PC-3 (cell line): Measurements from ENCODE around the gene SPATA6L.
"Not testable (repeated sequence)": the region's sequence is repeated elsewhere in the genome, so short reads cannot be mapped to it uniquely, and the experiment has no call there.

Experiments used
- CTCF ChIP-seq: fragments of 300-600 bp; sonication (generic); conservative IDR thresholded peaks from 2 replicates; pipeline ENCODE4 v1.5.1; 2017; ENCODE audit warnings: antibody characterized with exemption, low read depth, mild to moderate bottlenecking, low read length
- EZH2 ChIP-seq: fragments of 300-600 bp; sonication (generic); IDR thresholded peaks from one replicate; pipeline ENCODE4 v1.6.1; 2017; ENCODE audit warnings: antibody characterized with exemption, mild to moderate bottlenecking, low read length; ENCODE audit not compliant: unreplicated experiment
- EZH2phosphoT487 ChIP-seq: fragments of 300-600 bp; sonication (generic); IDR thresholded peaks from 2 replicates; pipeline ENCODE4 v1.6.1; 2018; ENCODE audit warnings: mild to moderate bottlenecking, antibody characterized with exemption, low read length, borderline replicate concordance

GRCh38 chr9:4656196-4656595, 10.1 kb downstream of the SPATA6L start:
- TF ChIP-seq CTCF, EZH2phosphoT487, EZH2: not testable (repeated sequence)
